H9 (cell line): Measurements from ENCODE around the gene BTBD3. TPM values are rescaled to one million over a fixed set of nuclear protein-coding genes. Genes with fewer than 3 reads are reported as not detected.

Experiments used
- DNase-seq: peaks from one replicate; pipeline ENCODE4 v3.0.0-alpha.2; 2017
- H2AFZ ChIP-seq: one replicate; pipeline ENCODE4 v1.6.1; 2013; ENCODE audit warnings: mild to moderate bottlenecking, low read length, control low read depth, moderate library complexity
- H2AK5ac ChIP-seq: 2 replicates; pipeline ENCODE4 v1.6.1; 2013; ENCODE audit warnings: low read length, control low read depth, mixed read lengths; ENCODE audit not compliant: insufficient read length
- H2BK120ac ChIP-seq: one replicate; pipeline ENCODE4 v1.6.1; 2013; ENCODE audit warnings: low read depth, mild to moderate bottlenecking, low read length, control low read depth, inconsistent platforms; ENCODE audit not compliant: poor library complexity, severe bottlenecking
- H2BK12ac ChIP-seq: 2 replicates; pipeline ENCODE4 v1.6.1; 2013; ENCODE audit warnings: low read length, control low read depth, mixed read lengths, low read depth; ENCODE audit not compliant: insufficient read length
- H2BK15ac ChIP-seq: 2 replicates; pipeline ENCODE4 v1.6.1; 2013; ENCODE audit warnings: low read depth, low read length, control low read depth
- H2BK20ac ChIP-seq: one replicate; pipeline ENCODE4 v1.6.1; 2013; ENCODE audit warnings: low read depth, mild to moderate bottlenecking, low read length, control low read depth, inconsistent platforms; ENCODE audit not compliant: poor library complexity, severe bottlenecking
- H2BK5ac ChIP-seq: 2 replicates; pipeline ENCODE4 v1.6.1; 2013; ENCODE audit warnings: low read length, control low read depth, mixed read lengths; ENCODE audit not compliant: insufficient read length
- H3K14ac ChIP-seq: 2 replicates; pipeline ENCODE4 v1.6.1; 2013; ENCODE audit warnings: low read length, control low read depth; ENCODE audit not compliant: insufficient read depth
- H3K18ac ChIP-seq: 2 replicates; pipeline ENCODE4 v1.6.1; 2013; ENCODE audit warnings: low read depth, mild to moderate bottlenecking, mixed read lengths, low read length, control low read depth; ENCODE audit not compliant: insufficient read length
- H3K23ac ChIP-seq: 2 replicates; pipeline ENCODE4 v1.6.1; 2013; ENCODE audit warnings: low read length, control low read depth, mixed read lengths, low read depth; ENCODE audit not compliant: insufficient read length
- H3K23me2 ChIP-seq: 2 replicates; pipeline ENCODE4 v1.6.1; 2013; ENCODE audit warnings: low read depth, mild to moderate bottlenecking, mixed read lengths, low read length, control low read depth; ENCODE audit not compliant: insufficient read length, poor library complexity, severe bottlenecking
- H3K27ac ChIP-seq: 2 replicates; pipeline ENCODE4 v1.5.1; 2013; ENCODE audit warnings: low read length, control low read depth, mixed read lengths, low read depth; ENCODE audit not compliant: insufficient read length
- H3K27me3 ChIP-seq: 2 replicates; pipeline ENCODE4 v1.6.1; 2013; ENCODE audit warnings: low read length, control low read depth, inconsistent platforms; ENCODE audit not compliant: insufficient read depth
- H3K4ac ChIP-seq: 2 replicates; pipeline ENCODE4 v1.6.1; 2013; ENCODE audit warnings: low read depth, mild to moderate bottlenecking, control low read depth, inconsistent platforms, low read length, moderate library complexity
- H3K4me1 ChIP-seq: 2 replicates; pipeline ENCODE4 v1.6.1; 2013; ENCODE audit warnings: low read length, control low read depth, inconsistent platforms; ENCODE audit not compliant: insufficient read depth
- H3K4me2 ChIP-seq: 2 replicates; pipeline ENCODE4 v1.6.1; 2013; ENCODE audit warnings: low read length, control low read depth, mixed read lengths; ENCODE audit not compliant: insufficient read length, insufficient read depth
- H3K56ac ChIP-seq: 2 replicates; pipeline ENCODE4 v1.6.1; 2013; ENCODE audit warnings: low read depth, mild to moderate bottlenecking, mixed read lengths, low read length, control low read depth; ENCODE audit not compliant: insufficient read length
- H3K79me1 ChIP-seq: 2 replicates; pipeline ENCODE4 v1.6.1; 2013; ENCODE audit warnings: low read depth, mild to moderate bottlenecking, moderate library complexity, low read length, control low read depth, inconsistent platforms; ENCODE audit not compliant: insufficient read depth, poor library complexity, severe bottlenecking
- H3K79me2 ChIP-seq: 2 replicates; pipeline ENCODE4 v1.6.1; 2013; ENCODE audit warnings: low read length, control low read depth, inconsistent platforms; ENCODE audit not compliant: insufficient read depth
- H3K9ac ChIP-seq: 2 replicates; pipeline ENCODE4 v1.6.1; 2013; ENCODE audit warnings: low read length, control low read depth, mixed read lengths; ENCODE audit not compliant: insufficient read length; ENCODE audit errors: extremely low read depth
- H3K9me3 ChIP-seq: one replicate; pipeline ENCODE4 v1.6.1; 2013; ENCODE audit warnings: low read depth, low read length, inconsistent platforms; ENCODE audit not compliant: control insufficient read depth
- H3T11ph ChIP-seq: one replicate; pipeline ENCODE4 v1.6.1; 2013; ENCODE audit warnings: mild to moderate bottlenecking, low read length, control low read depth, inconsistent platforms
- H4K20me1 ChIP-seq: one replicate; pipeline ENCODE4 v1.6.1; 2013; ENCODE audit not compliant: control insufficient read depth, insufficient read length, insufficient read depth
- H4K5ac ChIP-seq: 2 replicates; pipeline ENCODE4 v1.6.1; 2013; ENCODE audit warnings: low read depth, mild to moderate bottlenecking, mixed read lengths, low read length, control low read depth; ENCODE audit not compliant: insufficient read length
- H4K8ac ChIP-seq: replicated peaks from 2 replicates; pipeline ENCODE4 v1.6.1; 2013; ENCODE audit warnings: low read length, control low read depth, mixed read lengths, low read depth; ENCODE audit not compliant: insufficient read length
- H4K91ac ChIP-seq: 2 replicates; pipeline ENCODE4 v1.6.1; 2013; ENCODE audit warnings: low read depth, mild to moderate bottlenecking, moderate library complexity, mixed read lengths, low read length, control low read depth; ENCODE audit not compliant: insufficient read length
- H3K27ac Mint-ChIP-seq, 3 experiments: 2 replicates in 2 of 3; 3 replicates in 1 of 3; pipeline ENCODE4 v1.8.0; 2020 to 2021; ENCODE audit warnings: mixed read lengths in 3 of 3, mild to moderate bottlenecking in 1 of 3, moderate library complexity in 1 of 3
- H3K27me3 Mint-ChIP-seq: 2 replicates; pipeline ENCODE4 v1.8.0; 2021; ENCODE audit warnings: low read depth, mild to moderate bottlenecking, moderate library complexity, mixed read lengths
- H3K36me3 Mint-ChIP-seq, 3 experiments: 2 replicates in 2 of 3; 3 replicates in 1 of 3; pipeline ENCODE4 v1.8.0; 2020 to 2021; ENCODE audit warnings: low read depth in 3 of 3, mixed read lengths in 3 of 3; ENCODE audit not compliant: insufficient read depth in 1 of 3
- H3K4me1 Mint-ChIP-seq, 2 experiments: 2 replicates each; pipeline ENCODE4 v1.8.0; 2020; ENCODE audit warnings: mixed read lengths in 2 of 2
- H3K4me3 Mint-ChIP-seq, 2 experiments: 2 replicates in 1 of 2; 3 replicates in 1 of 2; pipeline ENCODE4 v1.8.0; 2020 to 2021; ENCODE audit warnings: mild to moderate bottlenecking in 2 of 2, mixed read lengths in 2 of 2, moderate library complexity in 1 of 2
- H3K9me3 Mint-ChIP-seq, 2 experiments: 2 replicates in 1 of 2; 3 replicates in 1 of 2; pipeline ENCODE4 v1.8.0; 2020; ENCODE audit warnings: mild to moderate bottlenecking in 2 of 2, mixed read lengths in 2 of 2, moderate library complexity in 1 of 2
- WGBS: extraction: QIAGEN DNeasy Blood & Tissue Kit; methylation state at CpG from one replicate; pipeline ENCODE4 v1.1.7; 2013; ENCODE audit warnings: missing lambda C conversion rate, low lambda C conversion rate, mixed read lengths; ENCODE audit not compliant: insufficient read length; ENCODE audit errors: extremely low coverage; 5-methylcytosine and 5-hydroxymethylcytosine counted together
- total RNA-seq: library from RNA; stranded (reverse); gene quantifications from 2 replicates; pipeline ENCODE4 v1.2.1, GENCODE V29; 2021
- TF ChIP-seq, protein P1 (sequence below): fragments of 200-600 bp; sonication (generic); conservative IDR thresholded peaks from 3 replicates; pipeline ENCODE4 v1.8.0; 2021; ENCODE audit warnings: antibody characterized with exemption, mild to moderate bottlenecking

BTBD3 gene
- total RNA-seq, 1 experiment from 2014 or later, result 62.1 TPM

DNA sequence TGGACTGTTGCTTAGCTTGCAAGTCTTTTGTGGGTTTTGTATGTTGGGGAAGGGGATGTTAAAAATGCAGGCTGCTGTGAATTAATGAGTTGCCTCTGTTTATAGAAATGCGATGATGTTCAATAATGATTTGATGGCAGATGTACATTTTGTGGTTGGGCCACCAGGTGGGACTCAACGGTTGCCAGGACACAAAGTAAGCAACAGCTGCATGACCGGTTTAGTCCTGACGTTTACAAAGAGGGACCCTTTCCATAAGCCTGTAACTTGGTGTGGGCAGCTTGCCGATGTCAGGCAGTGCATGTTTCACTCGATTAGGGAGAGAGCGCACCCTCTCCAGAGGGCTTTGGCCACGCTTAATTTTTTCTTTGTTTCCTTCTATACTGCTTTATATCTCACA is 1.3 kb downstream of the BTBD3 start:
- Mint-ChIP-seq H3K27ac (peak overlapping the region in 1 of 3 experiments; percentile 84; a peak in 3 of 7 replicates), H3K4me1 (peaks cover 30 to 45% of the 10 kb centered on the region in 2 experiments), H3K9me3 (no peaks in the 10 kb centered on the region), H3K36me3 (peaks cover 10 to 26% (median 17%) of the 10 kb centered on the region in 3 experiments; a peak in 6 of 7 replicates), H3K27me3 (no peaks in the 10 kb centered on the region), H3K4me3 (no peak overlapping the region)
- no peaks in the 10 kb centered on the region for H3K23me2 ChIP-seq
- no peaks in the 10 kb centered on the region for H3K27me3 ChIP-seq
- H3K4ac ChIP-seq, result no peak overlapping the region
- H2BK120ac ChIP-seq, result no peak overlapping the region
- no peak overlapping the region for H2AK5ac ChIP-seq
- H3K56ac ChIP-seq, result no peak overlapping the region
- H3K79me1 ChIP-seq, result no peaks in the 10 kb centered on the region
- H4K8ac ChIP-seq, result no peak overlapping the region
- no peak for DNase-seq
- no peak overlapping the region for H3K14ac ChIP-seq
- H3K4me2 ChIP-seq, result no peak overlapping the region
- H2BK5ac ChIP-seq, result no peak overlapping the region
- WGBS, result no CpG with 5 or more reads among the region's 8 CpGs
- H3T11ph ChIP-seq, result no peak overlapping the region
- TF ChIP-seq, protein P1, sequence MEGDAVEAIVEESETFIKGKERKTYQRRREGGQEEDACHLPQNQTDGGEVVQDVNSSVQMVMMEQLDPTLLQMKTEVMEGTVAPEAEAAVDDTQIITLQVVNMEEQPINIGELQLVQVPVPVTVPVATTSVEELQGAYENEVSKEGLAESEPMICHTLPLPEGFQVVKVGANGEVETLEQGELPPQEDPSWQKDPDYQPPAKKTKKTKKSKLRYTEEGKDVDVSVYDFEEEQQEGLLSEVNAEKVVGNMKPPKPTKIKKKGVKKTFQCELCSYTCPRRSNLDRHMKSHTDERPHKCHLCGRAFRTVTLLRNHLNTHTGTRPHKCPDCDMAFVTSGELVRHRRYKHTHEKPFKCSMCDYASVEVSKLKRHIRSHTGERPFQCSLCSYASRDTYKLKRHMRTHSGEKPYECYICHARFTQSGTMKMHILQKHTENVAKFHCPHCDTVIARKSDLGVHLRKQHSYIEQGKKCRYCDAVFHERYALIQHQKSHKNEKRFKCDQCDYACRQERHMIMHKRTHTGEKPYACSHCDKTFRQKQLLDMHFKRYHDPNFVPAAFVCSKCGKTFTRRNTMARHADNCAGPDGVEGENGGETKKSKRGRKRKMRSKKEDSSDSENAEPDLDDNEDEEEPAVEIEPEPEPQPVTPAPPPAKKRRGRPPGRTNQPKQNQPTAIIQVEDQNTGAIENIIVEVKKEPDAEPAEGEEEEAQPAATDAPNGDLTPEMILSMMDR, result no peak
- no peak overlapping the region for H3K18ac ChIP-seq
- no peak overlapping the region for H2BK15ac ChIP-seq
- no peak overlapping the region for H4K91ac ChIP-seq
- no peak overlapping the region for H3K23ac ChIP-seq
- H4K5ac ChIP-seq, result no peak overlapping the region
- no peak overlapping the region for H2AFZ ChIP-seq
- H3K79me2 ChIP-seq, result no peaks in the 10 kb centered on the region
- no peak overlapping the region for H3K9ac ChIP-seq
- H3K27ac ChIP-seq, result no peak overlapping the region
- H3K4me1 ChIP-seq, result no peaks in the 10 kb centered on the region
- H2BK20ac ChIP-seq, result no peak overlapping the region
- no peaks in the 10 kb centered on the region for H4K20me1 ChIP-seq
- H2BK12ac ChIP-seq, result no peak overlapping the region
- H3K9me3 ChIP-seq, result no peaks in the 10 kb centered on the region
